Measurements from ENCODE around the gene CRMP1. TPM values are rescaled to one million over a fixed set of nuclear protein-coding genes. Genes with fewer than 3 reads are reported as not detected.

CRMP1 gene
- total RNA-seq, result under 1 TPM in 3 of 4 donors, not detected in 1; 0.21 to 0.59 (median 0.30) TPM

GRCh38 chr4:5893004-5893580, at the start of gene CRMP1:
Gene CRMP1 (minus strand): TSS chr4:5893086. CDS start chr4:5892969, 117 bp downstream.
- peaks cover 0 to 11% (median 0%) of the 10 kb centered on the region in 4 donors for H3K9me3 ChIP-seq
- no peak within 1 kb of the TSS for H3K4me3 ChIP-seq
- peaks cover 0 to 80% of the 10 kb centered on the region in 2 donors for H3K27me3 ChIP-seq
- H3K36me3 ChIP-seq, result no peaks in the 10 kb centered on the region
- TF ChIP-seq EP300 (IDR thresholded peaks at IDR 0.05) (no peak), POLR2A (IDR thresholded peaks at IDR 0.05) (no peak), CTCF (IDR thresholded peaks at IDR 0.05) (no peak)
- peaks cover 0 to 40% (median 6%) of the 10 kb centered on the region in 4 donors for H3K4me1 ChIP-seq
- 5 to 9% methylated on average over 28 to 30 of the region's 67 CpGs for WGBS, 2 donors
- no peak for DNase-seq (ENCODE audit: low spot score in 2 of 2)
- H3K27ac ChIP-seq, result no peak within 1 kb of the TSS

GRCh38 chr4:5941601-5942000, 48.7 kb upstream of the CRMP1 start:
- H3K4me3 ChIP-seq, result no peak overlapping the region
- TF ChIP-seq EP300 (IDR thresholded peaks at IDR 0.05) (no peak), CTCF (IDR thresholded peaks at IDR 0.05) (no peak), POLR2A (IDR thresholded peaks at IDR 0.05) (no peak)
- H3K9me3 ChIP-seq, result peaks cover 0 to 27% (median 0%) of the 10 kb centered on the region in 4 donors
- no peaks in the 10 kb centered on the region for H3K27me3 ChIP-seq
- no peaks in the 10 kb centered on the region for H3K4me1 ChIP-seq
- DNase-seq (ENCODE audit: low spot score in 2 of 2), result no peak
- H3K36me3 ChIP-seq, result no peaks in the 10 kb centered on the region
- no peak overlapping the region for H3K27ac ChIP-seq
- WGBS, 2 donors, result 60 to 72% methylated on average over 6 of the region's 6 CpGs

- no peak for DNase-seq (ENCODE audit: low spot score in 2 of 2)
- TF ChIP-seq CTCF (IDR thresholded peaks at IDR 0.05) (no peak), EP300 (IDR thresholded peaks at IDR 0.05) (no peak), POLR2A (IDR thresholded peaks at IDR 0.05) (no peak)
- Histone ChIP-seq H3K9me3 (peaks cover 0 to 17% (median 0%) of the 10 kb centered on the region in 4 donors), H3K4me1 (no peaks in the 10 kb centered on the region), H3K4me3 (no peak overlapping the region), H3K36me3 (no peaks in the 10 kb centered on the region), H3K27ac (no peak overlapping the region), H3K27me3 (no peaks in the 10 kb centered on the region)
- 46% methylated on average over 3 of the region's 3 CpGs for WGBS, 2 donors
These were observed 47.8 kb upstream of the CRMP1 start for GRCh38 chr4:5940470-5941203.

GRCh38 chr4:5933996-5934831, 41.3 kb upstream of the CRMP1 start:
- WGBS, 2 donors, result 52 to 59% methylated on average over 16 of the region's 16 CpGs
- no peak for TF ChIP-seq EP300 (IDR thresholded peaks at IDR 0.05)
- no peak for TF ChIP-seq CTCF (IDR thresholded peaks at IDR 0.05)
- no peak for TF ChIP-seq POLR2A (IDR thresholded peaks at IDR 0.05)
- no peaks in the 10 kb centered on the region for H3K9me3 ChIP-seq
- H3K4me3 ChIP-seq, result no peak overlapping the region
- no peaks in the 10 kb centered on the region for H3K36me3 ChIP-seq
- H3K4me1 ChIP-seq, result no peaks in the 10 kb centered on the region
- no peak overlapping the region for H3K27ac ChIP-seq
- no peak for DNase-seq (ENCODE audit: low spot score in 2 of 2)
- no peaks in the 10 kb centered on the region for H3K27me3 ChIP-seq
